ENCODE results near the gene TOB1. TPM values are rescaled to one million over a fixed set of nuclear protein-coding genes. Genes with fewer than 3 reads are reported as not detected.
"Not testable (repeated sequence)": the region's sequence is repeated elsewhere in the genome, so short reads cannot be mapped to it uniquely, and the experiment has no call there.

The TOB1 gene
- total RNA-seq, 2 experiments from 2014 or later = 419 to 449 TPM

DNA sequence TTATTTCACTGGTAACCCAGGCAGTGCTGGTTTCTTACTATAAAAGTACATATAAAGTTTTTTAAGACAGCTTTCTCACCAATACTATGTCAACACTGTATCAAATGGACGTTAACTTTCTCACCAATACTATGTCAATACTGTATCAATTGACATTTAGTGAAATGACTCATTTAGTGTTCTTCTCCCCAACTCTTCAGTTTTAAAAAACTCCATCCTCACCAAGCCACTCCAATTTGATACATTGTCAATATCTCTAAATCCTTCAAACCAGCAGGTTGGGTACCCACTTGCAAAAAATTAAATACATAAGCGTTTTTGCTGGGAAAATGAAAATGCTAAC lies 4.8 kb downstream of the TOB1 start:
- DNase-seq (no peak), ATAC-seq (ENCODE audit: poor library complexity) (no peak)
- H3K4me3 Mint-ChIP-seq = peak overlapping the region; percentile 55
- TF ChIP-seq, protein P1, sequence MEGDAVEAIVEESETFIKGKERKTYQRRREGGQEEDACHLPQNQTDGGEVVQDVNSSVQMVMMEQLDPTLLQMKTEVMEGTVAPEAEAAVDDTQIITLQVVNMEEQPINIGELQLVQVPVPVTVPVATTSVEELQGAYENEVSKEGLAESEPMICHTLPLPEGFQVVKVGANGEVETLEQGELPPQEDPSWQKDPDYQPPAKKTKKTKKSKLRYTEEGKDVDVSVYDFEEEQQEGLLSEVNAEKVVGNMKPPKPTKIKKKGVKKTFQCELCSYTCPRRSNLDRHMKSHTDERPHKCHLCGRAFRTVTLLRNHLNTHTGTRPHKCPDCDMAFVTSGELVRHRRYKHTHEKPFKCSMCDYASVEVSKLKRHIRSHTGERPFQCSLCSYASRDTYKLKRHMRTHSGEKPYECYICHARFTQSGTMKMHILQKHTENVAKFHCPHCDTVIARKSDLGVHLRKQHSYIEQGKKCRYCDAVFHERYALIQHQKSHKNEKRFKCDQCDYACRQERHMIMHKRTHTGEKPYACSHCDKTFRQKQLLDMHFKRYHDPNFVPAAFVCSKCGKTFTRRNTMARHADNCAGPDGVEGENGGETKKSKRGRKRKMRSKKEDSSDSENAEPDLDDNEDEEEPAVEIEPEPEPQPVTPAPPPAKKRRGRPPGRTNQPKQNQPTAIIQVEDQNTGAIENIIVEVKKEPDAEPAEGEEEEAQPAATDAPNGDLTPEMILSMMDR (IDR thresholded peaks at IDR 0.05) = no peak
- Histone ChIP-seq H3K4me3 (ENCODE audit: low read length) (no peak overlapping the region), H3K27ac (ENCODE audit: low read depth in 1 of 2, low read length in 2 of 2) (no peak overlapping the region), H3K27me3 (ENCODE audit: control insufficient read depth in 1 of 2, insufficient read depth in 2 of 2, low read length in 2 of 2) (no peaks in the 10 kb centered on the region), H3K4me1 (ENCODE audit: insufficient read depth, low read length) (peaks cover 10% of the 10 kb centered on the region), H3K36me3 (ENCODE audit: insufficient read depth, low read length) (peaks cover 32% of the 10 kb centered on the region), H3K9me3 (ENCODE audit: control insufficient read depth in 1 of 2, insufficient read depth in 1 of 2, low read length in 2 of 2) (no peaks in the 10 kb centered on the region)
- ChIA-PET CTCF (interaction anchor here (1.8 to 6.8 kb wide), 2 partner anchors 9 to 96 kb away, joined by 5 to 45 read pairs; no protein-coding TSS in a partner anchor), POLR2A (interaction anchor here (0.9 to 8.2 kb wide), 5 partner anchors 8 to 92 kb away, joined by 4 to 207 read pairs (median 7); no protein-coding TSS in a partner anchor)
- peaks cover 5% of the 10 kb centered on the region for H3K27me3 Mint-ChIP-seq
- H3K36me3 Mint-ChIP-seq (ENCODE audit: low read depth) = peaks cover 49% of the 10 kb centered on the region
- intact Hi-C loops (cut with DNase I, micrococcal nuclease) = loop anchor here in 1 of 2 experiments (5.0 to 10.0 kb wide), 2 partner anchors 291 to 393 kb away; partner anchors contain the start of gene NME1
- peak overlapping the region; percentile 40 for H3K27ac Mint-ChIP-seq
- peaks cover 43% of the 10 kb centered on the region for H3K4me1 Mint-ChIP-seq (ENCODE audit: low read depth)
- no peaks in the 10 kb centered on the region for H3K9me3 Mint-ChIP-seq

DNA sequence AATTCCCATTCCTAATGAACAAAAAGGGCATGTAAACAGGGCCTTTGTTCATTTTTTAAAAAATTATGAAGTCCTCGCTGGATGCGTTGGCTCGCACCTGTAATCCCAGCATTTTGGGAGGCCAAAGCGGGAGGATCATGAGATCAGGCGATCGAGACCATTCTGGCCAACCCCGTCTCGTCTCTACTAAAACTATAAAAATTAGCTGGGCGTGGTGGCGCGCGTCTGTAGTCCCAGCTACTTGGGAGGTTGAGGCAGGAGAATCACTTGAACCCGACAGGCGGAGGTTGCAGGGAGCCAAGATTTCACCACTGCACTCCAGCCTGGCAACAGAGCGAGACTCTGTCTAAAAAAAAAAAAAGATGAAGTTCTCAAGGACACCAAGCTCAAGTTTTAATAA lies 6.4 kb downstream of the TOB1 start:
- ChIA-PET POLR2A (interaction anchor here (0.7 to 1.2 kb wide), 3 partner anchors 11 to 51 kb away, joined by 3 read pairs; no protein-coding TSS in a partner anchor), CTCF (interaction anchor here (1.2 to 1.3 kb wide), 2 partner anchors 76 to 97 kb away, joined by 3 read pairs; no protein-coding TSS in a partner anchor)
- Mint-ChIP-seq H3K36me3 (ENCODE audit: low read depth) (peaks cover 40% of the 10 kb centered on the region), H3K4me1 (ENCODE audit: low read depth) (peaks cover 36% of the 10 kb centered on the region)
- H3K36me3 ChIP-seq (ENCODE audit: insufficient read depth, low read length) = peaks cover 32% of the 10 kb centered on the region
- not testable (repeated sequence) for H3K4me3 ChIP-seq (ENCODE audit: low read length); DNase-seq; H3K9me3 Mint-ChIP-seq; H3K9me3 ChIP-seq (ENCODE audit: control insufficient read depth in 1 of 2, insufficient read depth in 1 of 2, low read length in 2 of 2); H3K27me3 ChIP-seq (ENCODE audit: control insufficient read depth in 1 of 2, insufficient read depth in 2 of 2, low read length in 2 of 2); H3K27me3 Mint-ChIP-seq; H3K4me3 Mint-ChIP-seq; H3K27ac ChIP-seq (ENCODE audit: low read depth in 1 of 2, low read length in 2 of 2); H3K27ac Mint-ChIP-seq; ATAC-seq (ENCODE audit: poor library complexity)
- H3K4me1 ChIP-seq (ENCODE audit: insufficient read depth, low read length) = peaks cover 10% of the 10 kb centered on the region
- intact Hi-C loops (cut with DNase I, micrococcal nuclease) = loop anchor here in 1 of 2 experiments (5.0 to 10.0 kb wide), 2 partner anchors 293 to 395 kb away; partner anchors contain the start of gene NME1

- TF ChIP-seq, protein P1 (IDR thresholded peaks at IDR 0.05) = no peak
- no peak overlapping the region for H3K4me3 ChIP-seq (ENCODE audit: low read length)
- Mint-ChIP-seq H3K27ac (no peak overlapping the region), H3K27me3 (no peaks in the 10 kb centered on the region), H3K36me3 (ENCODE audit: low read depth) (peaks cover 29% of the 10 kb centered on the region), H3K9me3 (no peaks in the 10 kb centered on the region), H3K4me3 (no peak overlapping the region), H3K4me1 (ENCODE audit: low read depth) (peaks cover 31% of the 10 kb centered on the region)
- intact Hi-C loops (cut with DNase I, micrococcal nuclease) = no loop called here
- DNase-seq (no peak), ATAC-seq (ENCODE audit: poor library complexity) (no peak)
- peaks cover 28% of the 10 kb centered on the region for H3K36me3 ChIP-seq (ENCODE audit: insufficient read depth, low read length)
- H3K27ac ChIP-seq (ENCODE audit: low read depth in 1 of 2, low read length in 2 of 2) = no peak overlapping the region
- ChIA-PET CTCF (interaction anchor here (1.3 kb wide), 1 partner anchor 75 kb away, joined by 3 read pairs; no protein-coding TSS in a partner anchor), POLR2A (interaction anchor here (1.2 to 3.5 kb wide), 2 partner anchors 7 to 13 kb away, joined by 3 to 24 read pairs; partner anchors contain the start of gene TOB1)
- H3K9me3 ChIP-seq (ENCODE audit: control insufficient read depth in 1 of 2, insufficient read depth in 1 of 2, low read length in 2 of 2) = no peaks in the 10 kb centered on the region
- no peaks in the 10 kb centered on the region for H3K27me3 ChIP-seq (ENCODE audit: control insufficient read depth in 1 of 2, insufficient read depth in 2 of 2, low read length in 2 of 2)
- H3K4me1 ChIP-seq (ENCODE audit: insufficient read depth, low read length) = peaks cover 8% of the 10 kb centered on the region
Observed at GRCh38 chr17:50858486-50859225, 7.5 kb downstream of the TOB1 start.
